GM18517 (cell line): ENCODE data around the gene WNK1.
A peak's percentile ranks its signal among the peaks of the same experiment; 100 is the strongest.
"Not testable (repeated sequence)": the region's sequence is repeated elsewhere in the genome, so short reads cannot be mapped to it uniquely, and the experiment has no call there.

Source experiments
- ATAC-seq: cut with Tn5 transposase; IDR thresholded peaks from one replicate; pipeline ENCODE4 v1.9.1; 2021; ENCODE audit warnings: mild to moderate bottlenecking, moderate library complexity; ENCODE audit not compliant: unreplicated experiment

Gene WNK1

DNA sequence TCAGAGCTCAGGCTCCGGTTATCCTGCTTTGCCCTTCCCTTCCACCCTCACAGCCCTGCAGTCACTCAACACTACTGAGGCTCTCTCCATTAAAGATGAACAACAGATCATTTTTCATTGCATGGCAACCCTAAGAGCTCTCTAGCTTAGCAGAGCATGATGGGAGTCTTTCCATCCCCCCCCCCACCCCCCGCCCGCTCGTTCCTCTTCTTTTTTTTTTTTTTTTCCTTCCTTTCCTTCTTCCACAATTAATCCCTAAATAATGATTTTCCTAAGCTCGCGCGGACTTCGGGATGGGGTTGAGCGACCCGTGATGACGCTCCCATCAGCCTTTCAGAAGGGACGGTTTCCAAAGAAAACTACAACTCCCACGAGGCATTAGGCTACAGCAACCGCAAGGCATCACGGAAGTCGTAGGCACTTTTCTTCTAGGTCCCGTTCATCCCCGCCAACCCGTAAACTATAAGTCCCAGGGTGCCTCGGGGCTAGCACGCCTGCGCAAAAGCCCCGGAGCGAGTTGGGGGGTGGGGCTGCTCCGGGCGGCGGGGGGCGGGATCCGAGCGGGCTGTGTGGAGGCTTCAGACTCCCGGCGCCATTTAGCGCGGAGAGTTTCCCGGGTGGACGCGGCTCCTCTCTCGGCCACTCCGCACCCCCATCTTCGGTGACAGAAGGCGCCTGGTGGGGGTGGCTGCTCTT lies at the start of gene WNK1:
WNK1 (plus strand) TSS at position 581 of the 696 bp plus-strand sequence. CDS start 987 bp downstream, outside the sequence.
- ATAC-seq, result peak; percentile 53

DNA sequence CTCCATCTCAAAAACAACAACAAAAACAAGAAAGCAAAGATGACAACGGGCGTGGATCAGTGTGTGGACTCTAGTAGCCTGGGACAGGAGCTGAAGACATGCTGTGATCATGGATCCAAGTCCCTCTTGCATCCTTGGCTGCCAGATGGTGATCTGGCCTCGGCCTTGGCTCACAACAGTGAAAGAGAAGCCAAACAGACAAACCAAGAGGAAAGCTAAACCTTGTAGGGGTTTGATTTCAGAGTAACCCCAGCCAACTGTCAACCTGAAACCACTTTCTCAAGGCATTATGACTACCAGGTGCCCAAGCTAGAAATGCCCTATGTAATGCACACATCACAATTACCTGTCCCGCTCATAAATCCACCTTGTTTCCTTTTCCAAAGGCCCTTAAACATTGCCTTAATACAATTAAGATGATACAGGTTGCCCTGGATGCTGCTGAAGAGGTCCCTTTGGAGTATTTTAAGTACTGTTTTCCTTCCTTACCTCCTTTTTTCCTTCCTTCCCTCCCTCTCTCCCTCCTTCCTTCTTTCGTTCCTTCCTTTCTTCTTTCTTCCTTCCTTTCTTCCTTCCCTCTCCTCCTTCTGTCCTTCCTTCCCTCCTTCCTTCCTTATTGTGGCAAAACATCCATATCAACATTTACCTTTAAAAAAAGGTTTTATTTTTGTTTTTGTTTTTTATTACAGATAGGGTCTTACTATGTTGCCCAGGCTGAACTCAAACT lies 47.7 kb upstream of the WNK1 start:
- no peak for ATAC-seq

DNA sequence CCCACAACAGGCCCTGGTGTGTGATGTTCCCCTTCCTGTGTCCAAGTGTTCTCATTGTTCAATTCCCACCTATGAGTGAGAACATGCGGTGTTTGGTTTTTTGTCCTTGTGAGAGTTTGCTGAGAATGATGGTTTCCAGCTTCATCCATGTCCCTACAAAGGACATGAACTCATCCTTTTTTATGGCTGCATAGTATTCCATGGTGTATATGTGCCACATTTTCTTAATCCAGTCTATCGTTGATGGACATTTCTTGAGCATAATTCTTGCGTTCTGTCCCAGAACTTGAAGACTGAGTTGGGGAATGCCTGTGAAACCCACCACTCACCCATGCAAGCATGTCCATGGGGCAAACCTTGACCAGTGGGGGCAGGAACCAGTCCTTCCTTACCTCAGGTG lies 44.3 kb upstream of the WNK1 start:
- ATAC-seq, result not testable (repeated sequence)

DNA sequence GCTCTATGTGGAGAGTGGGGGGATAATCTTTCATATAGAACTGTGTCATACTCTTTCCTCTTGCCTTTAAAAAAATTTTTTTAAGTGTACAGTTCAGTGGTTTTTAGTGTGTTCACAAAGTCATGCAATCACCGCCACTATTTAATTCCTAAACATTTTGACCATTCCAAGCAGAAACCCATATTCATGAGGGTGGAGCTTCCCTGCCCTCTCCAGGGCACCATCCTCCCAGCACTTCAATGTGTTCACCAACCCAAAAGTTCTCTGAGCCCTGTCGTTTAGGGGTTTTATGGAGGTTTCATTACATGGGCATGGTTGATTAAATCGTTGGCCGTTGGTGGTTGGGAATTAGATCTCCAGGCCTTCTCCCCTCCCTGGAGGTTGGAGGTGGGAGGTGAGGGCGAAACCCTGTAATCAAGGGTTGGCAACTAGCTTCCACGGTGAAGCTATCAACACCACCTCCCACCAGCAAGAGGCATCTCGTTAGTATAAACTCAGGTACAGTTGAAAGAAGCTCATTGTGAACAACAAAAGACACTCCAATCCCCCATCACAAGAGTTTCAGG lies 42.8 kb upstream of the WNK1 start:
- no peak for ATAC-seq

DNA sequence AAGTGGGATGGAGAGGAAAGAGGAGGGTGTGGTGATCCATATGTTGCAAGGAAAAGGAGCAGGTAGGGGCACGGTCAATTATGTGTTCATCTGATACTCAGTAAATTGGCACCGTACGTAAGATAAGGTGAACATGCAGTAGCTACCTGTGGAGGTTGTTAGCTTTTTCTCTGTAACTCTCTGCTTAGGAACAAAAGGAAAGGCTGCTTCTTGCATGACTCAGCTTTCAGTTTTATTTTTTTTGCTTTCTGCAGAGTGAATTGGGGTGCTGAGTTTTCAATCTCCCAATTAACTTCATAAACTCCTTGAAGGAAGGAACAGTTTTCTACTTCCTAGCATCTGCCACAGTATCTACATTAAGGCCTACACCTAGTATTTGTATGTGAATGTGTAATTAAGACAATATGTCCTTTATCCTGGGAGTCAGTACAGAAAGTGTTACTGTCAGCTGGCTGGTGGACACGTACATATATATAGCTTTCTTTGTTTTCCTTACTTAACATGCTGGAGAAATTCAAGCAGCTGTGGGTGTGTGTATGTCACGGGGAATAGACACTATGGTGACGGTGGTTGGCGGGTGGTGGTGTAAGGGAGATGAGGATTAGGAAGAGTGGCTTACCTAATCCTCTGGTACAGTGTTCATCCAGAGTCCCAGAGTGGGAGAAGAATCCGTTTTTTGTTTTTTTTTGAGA lies 40.1 kb upstream of the WNK1 start:
- ATAC-seq, result no peak

DNA sequence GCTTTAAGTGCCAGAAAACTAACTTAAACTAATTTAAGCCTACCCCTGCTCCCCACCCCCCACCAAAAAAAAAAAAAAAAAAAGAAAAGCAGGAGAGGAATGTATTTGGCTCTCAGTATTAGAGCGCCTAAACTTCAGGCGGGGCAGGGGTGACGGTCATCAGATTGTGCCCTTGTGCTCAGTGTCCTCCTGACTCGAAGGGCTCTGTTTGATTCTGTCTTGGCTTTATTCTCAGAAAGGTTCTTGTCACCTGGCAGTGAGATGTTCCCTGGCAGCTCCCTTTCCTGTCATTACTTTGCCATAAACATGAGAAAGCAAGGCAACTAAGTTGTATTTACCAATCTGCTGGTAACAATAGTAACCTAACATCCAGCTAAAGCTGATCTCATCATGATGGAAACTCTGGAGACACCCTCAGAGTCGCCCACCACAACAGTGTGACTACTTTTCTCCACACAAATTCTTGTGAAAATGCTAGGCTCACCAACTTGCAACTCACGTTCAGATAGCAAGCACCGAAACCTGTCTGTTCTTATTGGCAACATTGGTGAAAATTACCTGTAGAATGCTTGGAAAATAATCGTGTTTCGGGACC lies 39.0 kb upstream of the WNK1 start:
- no peak for ATAC-seq

DNA sequence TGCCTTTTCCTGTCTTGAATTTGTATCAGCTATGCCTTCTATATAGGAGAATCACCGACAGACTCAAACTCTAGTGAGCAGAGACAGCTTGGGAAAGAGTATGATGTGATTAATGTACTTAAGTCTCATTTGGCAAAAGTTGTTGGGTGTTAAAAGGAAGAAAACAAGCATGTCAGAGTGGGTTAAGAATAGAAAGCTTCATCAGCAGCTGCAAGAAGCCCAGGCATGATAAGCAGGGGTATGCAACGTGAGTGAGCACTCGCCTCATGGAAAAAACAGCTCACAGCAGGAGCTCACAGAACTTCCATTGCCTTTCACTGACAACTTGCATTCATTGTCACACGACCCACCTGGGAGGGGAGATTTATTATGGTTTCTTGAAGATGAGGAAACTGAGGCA lies 35.9 kb upstream of the WNK1 start:
- no peak for ATAC-seq

DNA sequence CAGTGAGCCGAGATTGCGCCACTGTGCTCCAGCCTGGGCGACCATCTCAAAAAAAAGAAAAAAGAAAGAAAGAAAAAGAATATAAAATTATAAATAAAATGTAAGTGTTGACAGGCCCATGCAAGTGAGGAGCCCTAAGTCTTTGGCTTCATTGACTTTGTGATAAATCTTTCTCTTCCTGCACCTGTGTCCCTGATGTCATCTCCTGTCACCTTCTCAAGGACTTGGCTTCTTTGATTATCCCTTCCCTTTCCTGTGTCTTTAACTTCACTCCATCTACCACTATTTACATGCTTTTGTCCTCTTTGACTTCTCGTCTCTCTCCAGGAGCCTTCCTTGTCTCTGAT lies 33.6 kb upstream of the WNK1 start:
- no peak for ATAC-seq

DNA sequence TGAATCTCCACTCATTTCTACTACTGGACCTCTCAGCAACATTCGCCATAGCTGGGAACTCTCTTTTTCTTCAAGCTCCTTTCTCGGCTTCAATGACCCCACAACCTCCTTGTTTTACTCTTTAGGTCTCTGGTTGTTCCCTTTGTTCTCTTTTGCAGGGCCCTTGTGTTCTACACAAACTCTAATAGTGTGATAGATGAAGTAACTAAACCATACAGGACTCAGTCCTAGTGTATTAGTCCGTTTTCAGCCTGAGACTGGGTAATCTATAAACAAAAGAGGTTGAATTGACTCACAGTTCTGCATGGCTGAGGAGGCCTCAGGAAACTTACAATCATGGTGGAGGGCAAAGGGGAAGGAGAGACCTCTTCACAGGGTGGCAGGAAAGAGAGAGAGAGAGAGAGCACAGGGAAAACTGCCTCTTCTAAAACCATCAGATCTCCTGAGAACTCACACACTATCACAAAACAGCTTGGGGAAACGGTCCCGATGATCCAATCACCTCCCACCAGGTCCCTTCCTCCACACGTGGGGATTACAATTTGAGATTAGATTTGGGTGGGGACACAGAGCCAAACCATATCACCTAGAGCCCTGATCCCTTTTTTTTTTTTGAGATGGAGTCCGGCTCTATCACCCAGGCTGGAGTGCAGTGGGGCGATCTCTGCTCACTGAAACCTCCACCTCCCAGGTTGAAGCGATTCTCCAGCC lies 32.0 kb upstream of the WNK1 start:
- ATAC-seq, result no peak

DNA sequence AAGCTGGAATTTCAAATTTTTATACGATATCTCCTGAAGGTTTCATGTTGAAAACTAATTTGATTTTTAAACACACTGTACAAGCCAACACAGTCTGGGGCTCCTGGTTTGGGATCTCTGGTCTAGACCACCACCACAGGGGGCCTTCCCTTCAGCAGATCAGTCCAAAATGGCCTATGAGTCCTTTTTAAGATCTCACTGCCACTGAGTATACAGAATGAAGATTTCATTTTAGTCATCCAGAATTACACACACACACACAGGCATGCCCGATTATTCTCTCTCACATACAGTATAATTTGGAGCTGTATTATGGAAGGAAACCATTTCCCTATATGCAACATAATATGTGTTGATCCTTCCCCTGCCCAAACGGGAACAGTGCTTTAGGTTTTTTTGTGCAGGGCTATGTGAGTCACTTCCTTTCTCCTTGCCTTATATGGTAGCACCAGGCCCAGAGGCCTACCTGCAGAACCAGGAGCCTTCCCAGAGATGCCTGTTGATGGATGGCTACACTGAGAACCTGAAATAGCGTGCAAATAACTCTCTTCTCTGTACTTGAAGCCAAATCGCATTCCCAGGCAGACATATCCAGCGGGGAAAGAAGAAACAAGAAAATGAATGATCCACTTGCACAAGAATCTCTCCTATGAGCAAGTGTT lies 28.1 kb upstream of the WNK1 start:
- ATAC-seq, result no peak

DNA sequence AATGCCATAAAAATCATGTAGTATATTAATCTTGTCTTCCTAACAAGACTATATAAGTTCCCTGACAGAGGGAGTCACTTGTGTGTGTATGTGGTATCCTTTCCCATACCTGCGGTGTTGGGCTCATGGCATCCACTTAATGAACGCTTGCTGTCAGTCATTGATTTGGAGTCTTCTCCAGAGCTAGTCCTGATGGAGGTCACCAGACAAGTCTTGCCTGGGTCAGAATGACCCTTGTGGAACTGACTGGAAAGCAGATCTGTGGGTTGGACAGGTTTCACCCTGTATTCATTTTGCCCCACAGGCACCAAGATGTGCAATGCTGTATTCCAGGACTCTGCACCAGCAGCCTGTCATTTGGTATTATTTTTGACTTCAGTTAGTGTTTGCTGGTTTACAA lies 27.3 kb upstream of the WNK1 start:
- ATAC-seq, result no peak

DNA sequence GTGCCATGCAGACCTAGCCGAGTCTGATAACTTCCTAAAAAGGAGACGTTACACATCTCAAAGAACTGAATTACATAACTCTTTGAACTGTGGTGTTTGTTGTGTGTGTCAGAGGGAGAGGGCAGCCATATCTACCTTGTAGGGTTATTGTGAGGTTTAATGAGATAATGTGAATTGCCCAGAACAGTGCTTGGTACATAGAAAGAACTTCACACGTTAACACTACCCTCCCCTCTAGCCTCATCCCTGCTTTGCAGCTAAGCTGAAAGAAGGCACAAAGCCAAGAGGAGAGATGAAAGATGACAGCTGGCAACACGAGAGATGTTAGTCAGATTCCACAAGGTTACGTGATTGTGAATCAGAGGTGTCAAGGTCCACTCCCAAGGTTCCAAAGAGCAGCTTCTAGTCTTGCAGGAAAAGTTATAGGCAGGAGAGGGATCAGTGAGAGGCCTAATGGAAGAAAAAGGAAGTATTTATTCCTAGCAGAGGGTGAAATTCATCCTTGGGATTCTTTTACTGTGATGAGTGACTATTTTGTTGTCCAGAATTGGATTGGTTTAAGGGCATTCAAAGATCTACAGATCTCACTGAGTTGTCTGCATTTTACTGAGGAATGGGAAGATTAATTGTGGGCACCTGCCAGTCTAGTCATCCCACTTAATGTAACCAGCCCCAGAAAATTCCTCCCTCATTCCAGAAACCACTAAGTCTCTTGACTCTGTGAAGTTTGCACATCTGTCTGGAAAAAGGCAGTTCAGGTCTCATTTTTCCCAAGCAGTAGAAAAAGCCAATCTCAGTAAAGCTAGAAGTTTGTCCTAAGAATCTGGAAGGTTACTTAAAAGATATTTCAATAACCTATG lies 25.9 kb upstream of the WNK1 start:
- ATAC-seq, result no peak

DNA sequence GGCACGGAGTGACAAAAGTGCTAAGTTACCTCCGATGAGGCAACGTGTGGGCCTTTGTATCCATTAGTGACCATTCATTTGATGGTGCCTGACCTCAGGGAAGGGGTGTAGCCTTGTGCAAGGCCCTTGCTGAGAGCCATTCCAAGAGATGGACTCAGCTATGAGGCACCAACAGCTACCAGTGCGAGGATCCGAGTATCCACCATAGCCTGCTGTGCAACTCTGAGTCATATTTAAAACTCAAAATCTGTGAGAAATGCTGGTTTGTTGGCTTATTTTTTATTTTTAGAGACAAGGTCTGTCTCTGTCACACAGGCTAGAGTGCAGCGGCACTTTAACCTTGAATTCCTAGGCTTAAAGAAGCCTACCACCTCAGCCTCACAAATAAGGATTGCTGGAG lies 25.1 kb upstream of the WNK1 start:
- ATAC-seq, result no peak

DNA sequence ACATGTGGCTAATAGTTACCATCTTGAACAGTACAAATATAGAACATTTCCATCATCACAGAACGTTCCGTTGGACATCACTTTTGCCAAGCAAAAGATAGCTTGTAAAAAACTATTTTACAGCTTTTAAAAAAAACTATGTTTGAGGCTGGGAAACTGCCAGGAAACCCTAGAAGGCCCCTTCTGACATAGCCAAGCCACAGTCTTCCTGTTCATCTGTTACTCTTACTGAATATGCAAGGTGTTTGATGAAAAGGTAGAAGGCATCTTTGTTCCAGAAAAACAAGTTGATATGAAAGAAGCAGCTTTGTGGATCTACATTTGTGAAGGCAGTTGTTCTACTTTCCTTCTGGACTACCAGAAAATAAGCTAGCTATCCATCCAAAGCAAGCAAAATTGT lies 23.6 kb upstream of the WNK1 start:
- ATAC-seq, result no peak

DNA sequence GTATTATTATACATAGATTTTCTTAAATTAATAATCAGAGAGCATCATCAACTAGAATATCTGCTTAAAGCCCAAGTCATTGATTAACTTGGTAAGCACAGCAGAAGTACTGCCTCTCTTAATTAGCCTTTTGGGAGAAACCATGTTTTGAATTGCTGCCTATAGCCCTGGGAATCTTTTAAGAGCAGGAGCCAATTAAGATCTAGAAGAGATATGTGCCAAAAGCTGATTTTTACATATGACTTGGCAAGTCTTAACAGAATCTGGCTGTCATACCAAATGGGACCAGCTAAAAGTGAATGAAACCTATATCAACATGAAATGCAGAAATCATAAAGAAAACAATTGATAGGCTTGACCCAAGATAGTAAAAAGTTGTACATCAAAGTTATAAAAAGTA lies 23.2 kb upstream of the WNK1 start:
- no peak for ATAC-seq

DNA sequence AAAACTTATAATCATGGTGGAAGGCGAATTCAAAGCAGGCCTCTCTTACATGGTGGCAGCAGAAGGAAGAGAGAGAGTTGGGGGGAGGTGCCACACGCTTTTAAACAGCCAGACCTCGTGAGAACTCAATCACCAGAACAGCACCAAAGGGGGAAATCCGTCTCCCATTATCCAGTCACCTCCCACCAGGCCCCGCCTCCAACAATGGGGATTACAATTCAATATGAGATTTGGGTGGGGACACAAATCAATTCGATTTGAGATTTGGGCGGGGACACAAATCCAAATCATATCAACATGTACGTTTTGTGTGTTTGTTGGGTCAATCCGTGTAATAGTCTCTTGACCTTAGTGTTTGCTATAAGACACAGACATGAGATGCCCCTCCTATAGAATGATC lies 21.8 kb upstream of the WNK1 start:
- no peak for ATAC-seq

DNA sequence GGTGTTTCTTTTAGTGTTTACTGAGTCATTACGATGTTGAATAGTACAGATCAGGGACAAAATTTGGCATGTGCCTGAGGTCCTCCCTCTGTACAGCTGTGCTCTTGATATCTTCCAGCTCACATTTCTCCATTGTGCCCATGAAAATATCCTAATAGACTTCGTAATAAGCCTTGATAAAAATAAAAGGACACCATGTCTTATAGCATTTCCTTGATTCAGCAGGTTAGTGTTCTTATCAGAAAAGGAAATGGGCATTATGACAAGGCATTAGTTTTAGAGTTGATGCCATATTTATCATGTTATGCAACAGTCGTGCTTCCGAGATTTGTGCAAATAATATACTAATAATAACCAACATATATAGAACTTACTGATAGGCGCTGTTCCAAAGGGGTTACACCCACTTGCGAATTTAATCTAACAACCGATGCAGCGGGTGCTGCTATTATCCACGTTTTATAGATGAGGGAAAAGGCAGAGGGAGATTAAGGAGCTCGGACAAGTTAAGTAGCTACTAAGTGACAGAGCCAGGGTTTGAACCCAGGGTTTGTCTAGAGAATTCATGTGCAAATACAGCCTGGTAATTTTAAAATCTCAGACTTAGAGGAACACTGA lies 15.1 kb upstream of the WNK1 start:
- ATAC-seq, result no peak

DNA sequence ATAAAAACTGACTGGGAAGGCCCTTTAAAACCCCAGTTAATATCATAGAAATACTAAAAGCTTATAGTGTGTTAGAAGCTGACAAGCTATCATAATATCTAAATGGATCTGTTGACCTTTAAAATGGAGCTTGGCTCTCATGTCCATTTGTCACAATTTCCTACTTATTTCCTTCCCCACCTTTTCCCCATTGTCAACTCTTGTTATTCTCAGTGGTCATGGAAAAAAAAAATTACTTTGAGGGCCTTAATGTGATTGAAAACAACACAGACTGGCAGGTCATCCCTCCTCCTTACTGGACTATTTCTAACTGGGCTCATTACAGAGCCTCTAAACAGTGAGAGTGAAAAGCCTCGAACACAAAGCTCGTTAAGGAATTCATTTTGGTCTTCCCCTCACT lies 13.7 kb upstream of the WNK1 start:
- no peak for ATAC-seq

DNA sequence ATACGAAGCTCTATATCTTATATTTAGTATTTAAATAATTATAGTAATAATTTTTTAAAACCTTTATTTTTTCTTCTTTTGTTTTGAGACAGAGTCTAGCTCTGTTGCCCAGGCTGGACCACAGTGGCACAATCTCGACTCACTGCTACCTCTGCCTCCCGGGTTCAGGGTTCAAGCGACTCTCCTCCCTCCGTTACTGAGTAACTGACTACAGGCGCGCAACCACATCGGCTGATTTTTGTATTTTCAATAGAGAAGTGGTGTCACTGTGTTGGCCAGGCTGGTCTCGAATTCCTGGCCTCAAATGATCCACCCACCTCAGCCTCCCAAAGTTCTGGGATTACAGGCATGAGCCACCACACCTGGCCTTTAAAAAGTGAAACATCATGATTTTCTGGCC lies 13.0 kb upstream of the WNK1 start:
- no peak for ATAC-seq
